PC-9 (cell line): ENCODE measurements around the gene ZBTB9. TPM values are rescaled to one million over a fixed set of nuclear protein-coding genes. Genes with fewer than 3 reads are reported as not detected.

Experiments
- BruUV-seq: library from RNA; stranded (reverse); fragments of 400-500 nt; replicated peaks from 2 replicates; lab custom pipeline; 2021; lab: Mats Ljungman, UMichigan
- CTCF ChIA-PET: fragments of 300-600 bp; sonication (Branson Sonifier 250); formaldehyde crosslinking; loops from one replicate; lab custom pipeline; 2022; ENCODE audit warnings: antibody characterized with exemption; lab: Charles Lee
- POLR2A ChIA-PET: fragments of 300-600 bp; sonication (Branson Sonifier 250); formaldehyde crosslinking; loops from one replicate; lab custom pipeline; 2022; ENCODE audit warnings: antibody characterized with exemption; ENCODE audit not compliant: unreplicated experiment; lab: Charles Lee
- DNase-seq, 2 experiments: peaks; one replicate each; pipeline versions ENCODE4 v3.0.0 to v3.0.0-alpha.2; 2015 to 2022; ENCODE audit warnings: mixed read lengths in 1 of 2
- H2AFZ ChIP-seq: fragments of 200-600 bp; sonication (generic); 2 replicates; pipeline ENCODE4 v1.8.1; 2017; ENCODE audit warnings: antibody characterized with exemption
- H3F3A ChIP-seq: fragments of 200-600 bp; sonication (generic); 2 replicates; pipeline ENCODE4 v1.8.1; 2017; ENCODE audit warnings: antibody characterized with exemption, mild to moderate bottlenecking, low read depth; ENCODE audit not compliant: insufficient read depth
- H3K27ac ChIP-seq: fragments of 200-600 bp; sonication (generic); 2 replicates; pipeline ENCODE4 v1.6.1; 2016; ENCODE audit warnings: mixed run types
- H3K27me3 ChIP-seq: fragments of 200-600 bp; sonication (generic); 2 replicates; pipeline ENCODE4 v1.6.1; 2016; ENCODE audit warnings: low read depth, mixed run types; ENCODE audit not compliant: insufficient read depth
- H3K36me3 ChIP-seq: fragments of 200-600 bp; sonication (generic); 2 replicates; pipeline ENCODE4 v1.6.1; 2016; ENCODE audit warnings: low read depth, mixed run types
- H3K4me1 ChIP-seq: fragments of 200-600 bp; sonication (generic); replicated peaks from 2 replicates; pipeline ENCODE4 v1.6.1; 2016; ENCODE audit warnings: mixed run types; ENCODE audit not compliant: insufficient read depth
- H3K4me2 ChIP-seq: fragments of 200-600 bp; sonication (generic); 2 replicates; pipeline ENCODE4 v1.6.1; 2017; ENCODE audit warnings: mixed run types
- H3K4me3 ChIP-seq: fragments of 200-600 bp; sonication (generic); 2 replicates; pipeline ENCODE4 v1.6.1; 2016; ENCODE audit warnings: mixed run types
- H3K79me2 ChIP-seq: fragments of 200-600 bp; sonication (generic); 2 replicates; pipeline ENCODE4 v1.6.1; 2017; ENCODE audit warnings: low read depth, mixed run types
- H3K9me2 ChIP-seq: fragments of 200-600 bp; sonication (generic); 2 replicates; pipeline ENCODE4 v1.8.1; 2017; ENCODE audit warnings: mild to moderate bottlenecking; ENCODE audit not compliant: insufficient read depth
- H3K9me3 ChIP-seq: fragments of 200-600 bp; sonication (generic); 2 replicates; pipeline ENCODE4 v1.8.1; 2016; ENCODE audit warnings: low read depth; ENCODE audit not compliant: insufficient read depth
- H4K20me1 ChIP-seq: fragments of 200-600 bp; sonication (generic); 2 replicates; pipeline ENCODE4 v1.8.1; 2017; ENCODE audit not compliant: insufficient read depth
- CTCF ChIP-seq: fragments of 200-600 bp; sonication (generic); conservative IDR thresholded peaks from 2 replicates; pipeline ENCODE4 v1.6.1; 2017; ENCODE audit warnings: mixed run types, antibody characterized with exemption, mild to moderate bottlenecking, moderate library complexity
- EZH2 ChIP-seq: fragments of 200-600 bp; sonication (generic); IDR thresholded peaks from 2 replicates; pipeline ENCODE4 v1.8.0; 2017; ENCODE audit warnings: antibody characterized with exemption, low read depth
- intact Hi-C: fragments of 100-400 bp; cut with micrococcal nuclease; formaldehyde crosslinking; loops from one replicate; pipeline ENCODE4 v1.10.0; 2022; ENCODE audit not compliant: unreplicated experiment
- total RNA-seq: library from RNA; stranded (reverse); gene quantifications from 2 replicates; pipeline ENCODE4 v1.2.3, GENCODE V29; 2021

Gene ZBTB9
- total RNA-seq, 1 experiment from 2014 or later = 7.9 TPM

GRCh38 chr6:33420491-33421343, 33.7 kb upstream of the ZBTB9 start:
- no peak overlapping the region for H3K4me3 ChIP-seq

DNA sequence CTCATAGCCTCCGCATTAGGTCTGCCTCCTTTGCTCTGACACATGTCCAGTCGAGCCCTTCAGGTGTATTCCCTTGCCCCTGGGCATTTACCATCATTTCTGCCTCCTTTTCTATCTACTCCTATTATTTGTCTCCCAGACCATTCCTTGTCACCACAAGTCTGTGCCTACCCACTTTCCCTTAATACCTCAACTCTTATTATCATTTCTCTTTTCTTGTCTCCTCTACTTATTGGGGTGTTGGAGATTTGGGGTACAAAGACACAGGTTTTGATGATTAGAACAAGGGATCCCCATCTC, 33.1 kb upstream of the ZBTB9 start:
- Histone ChIP-seq H3K4me2 (no peak overlapping the region), H4K20me1 (no peaks in the 10 kb centered on the region), H3K27me3 (peaks cover 21% of the 10 kb centered on the region), H3K9me2 (no peaks in the 10 kb centered on the region), H3K9me3 (no peaks in the 10 kb centered on the region), H3F3A (peaks cover 24% of the 10 kb centered on the region), H3K36me3 (no peaks in the 10 kb centered on the region), H2AFZ (no peak overlapping the region), H3K27ac (no peak overlapping the region), H3K79me2 (peaks cover 13% of the 10 kb centered on the region), H3K4me3 (no peak overlapping the region), H3K4me1 (peaks cover 23% of the 10 kb centered on the region)
- no TSS peak for BruUV-seq
- intact Hi-C loops = no loop called here
- CTCF ChIA-PET = no interaction called here
- TF ChIP-seq EZH2 = no peak
- no peak for TF ChIP-seq CTCF
- DNase-seq = no peak
- POLR2A ChIA-PET = no interaction called here

More at GRCh38 chr6:33420491-33421343, 33.7 kb upstream of the ZBTB9 start:
- Histone ChIP-seq H3K27me3 (peaks cover 21% of the 10 kb centered on the region), H3F3A (peaks cover 24% of the 10 kb centered on the region), H4K20me1 (no peaks in the 10 kb centered on the region), H3K9me2 (no peaks in the 10 kb centered on the region), H3K36me3 (0 out of 2 replicates have a peak, but pooled peaks cover under 1% of the 10 kb centered on the region), H3K9me3 (no peaks in the 10 kb centered on the region), H2AFZ (no peak overlapping the region), H3K79me2 (peaks cover 19% of the 10 kb centered on the region), H3K4me1 (peaks cover 26% of the 10 kb centered on the region), H3K27ac (no peak overlapping the region), H3K4me2 (no peak overlapping the region)
- TF ChIP-seq EZH2 = no peak
- ChIA-PET CTCF (no interaction called here), POLR2A (no interaction called here)
- no TSS peak for BruUV-seq
- no peak for DNase-seq
- intact Hi-C loops = no loop called here

DNA sequence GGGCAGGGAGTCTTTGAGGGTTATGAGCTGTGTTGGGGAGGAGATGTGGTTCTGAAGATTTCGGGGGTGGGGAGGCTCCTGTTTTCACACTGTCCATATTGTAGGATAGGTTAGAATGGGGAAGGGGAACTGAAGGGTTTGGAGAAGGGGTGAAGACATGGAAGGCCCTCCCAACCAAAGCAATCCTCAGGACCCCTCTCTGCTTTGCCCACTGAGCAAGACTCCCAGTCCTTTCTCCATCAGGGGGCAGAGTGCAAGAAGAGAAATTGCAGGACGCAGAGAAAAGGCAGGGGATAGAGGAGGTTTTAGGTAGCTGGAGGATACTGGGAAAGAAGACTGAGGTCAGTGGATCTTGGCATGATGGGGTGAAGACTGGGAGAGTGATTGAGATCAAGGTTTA, 30.6 kb upstream of the ZBTB9 start:
- POLR2A ChIA-PET = no interaction called here
- Histone ChIP-seq H3K4me3 (no peak overlapping the region), H3K79me2 (no peaks in the 10 kb centered on the region), H3K27me3 (peaks cover 21% of the 10 kb centered on the region), H3K9me2 (no peaks in the 10 kb centered on the region), H4K20me1 (no peaks in the 10 kb centered on the region), H2AFZ (no peak overlapping the region), H3F3A (peaks cover 25% of the 10 kb centered on the region), H3K4me2 (no peak overlapping the region), H3K36me3 (no peaks in the 10 kb centered on the region), H3K4me1 (peaks cover 22% of the 10 kb centered on the region), H3K9me3 (no peaks in the 10 kb centered on the region), H3K27ac (no peak overlapping the region)
- DNase-seq = no peak
- intact Hi-C loops = loop anchor here (1.0 kb wide), 1 partner anchor 78 kb away; no protein-coding TSS in a partner anchor
- no peak for TF ChIP-seq EZH2
- TF ChIP-seq CTCF = no peak
- no TSS peak for BruUV-seq
- CTCF ChIA-PET = no interaction called here
